ENCODE measurements around the gene PGBD5.

The PGBD5 gene

GRCh38 chr1:230463326-230463725, 37.2 kb upstream of the PGBD5 start:
- CTCF ChIA-PET: no interaction called here
- no peaks in the 10 kb centered on the region for H3K4me1 ChIP-seq (ENCODE audit: control extremely low read depth in 1 of 4, control insufficient read depth in 4 of 4, insufficient read depth in 4 of 4, low read length in 3 of 4)
- POLR2A ChIA-PET: no interaction called here
- no peaks in the 10 kb centered on the region for H3K9me3 ChIP-seq (ENCODE audit: control extremely low read depth in 1 of 5, control insufficient read depth in 4 of 5, insufficient read depth in 2 of 5, low read depth in 1 of 5, low read length in 4 of 5)
- no peak overlapping the region for H3K4me3 ChIP-seq (ENCODE audit: control insufficient read depth in 1 of 7, extremely low read depth in 1 of 7, insufficient read depth in 4 of 7, low read depth in 2 of 7, low read length in 6 of 7)
- no peak for DNase-seq
- peaks cover 0 to 15% (median 2%) of the 10 kb centered on the region in 5 experiments for H3K27me3 ChIP-seq (replicated peaks in 2 of 5; ENCODE audit: control insufficient read depth in 4 of 5, insufficient read depth in 5 of 5, low read length in 4 of 5)
- no peaks in the 10 kb centered on the region for H3K36me3 ChIP-seq (ENCODE audit: control insufficient read depth in 4 of 4, insufficient read depth in 4 of 4, low read length in 3 of 4)
- 80% methylated on average over 1 of the region's 2 CpGs for WGBS (ENCODE audit: insufficient coverage)
- no peak overlapping the region for H3K27ac ChIP-seq (ENCODE audit: insufficient read depth in 1 of 2, low read depth in 1 of 2, low read length in 2 of 2, poor library complexity in 1 of 2, severe bottlenecking in 2 of 2)

GRCh38 chr1:230459465-230459864, 33.3 kb upstream of the PGBD5 start:
- 94% methylated on average over 4 of the region's 5 CpGs for WGBS (ENCODE audit: insufficient coverage)
- no peaks in the 10 kb centered on the region for H3K4me1 ChIP-seq (ENCODE audit: control extremely low read depth in 1 of 4, control insufficient read depth in 4 of 4, insufficient read depth in 4 of 4, low read length in 3 of 4)
- H3K4me3 ChIP-seq (ENCODE audit: control insufficient read depth in 1 of 7, extremely low read depth in 1 of 7, insufficient read depth in 4 of 7, low read depth in 2 of 7, low read length in 6 of 7): no peak overlapping the region
- no peaks in the 10 kb centered on the region for H3K36me3 ChIP-seq (ENCODE audit: control insufficient read depth in 4 of 4, insufficient read depth in 4 of 4, low read length in 3 of 4)
- H3K27me3 ChIP-seq (replicated peaks in 2 of 5; ENCODE audit: control insufficient read depth in 4 of 5, insufficient read depth in 5 of 5, low read length in 4 of 5): peaks cover 0 to 16% (median 4%) of the 10 kb centered on the region in 5 experiments
- ChIA-PET CTCF (no interaction called here), POLR2A (no interaction called here)
- no peak for DNase-seq
- H3K9me3 ChIP-seq (ENCODE audit: control extremely low read depth in 1 of 5, control insufficient read depth in 4 of 5, insufficient read depth in 2 of 5, low read depth in 1 of 5, low read length in 4 of 5): no peaks in the 10 kb centered on the region
- no peak overlapping the region for H3K27ac ChIP-seq (ENCODE audit: insufficient read depth in 1 of 2, low read depth in 1 of 2, low read length in 2 of 2, poor library complexity in 1 of 2, severe bottlenecking in 2 of 2)

- DNase-seq: no peak
- no peak overlapping the region for H3K4me3 ChIP-seq (ENCODE audit: control insufficient read depth in 1 of 7, extremely low read depth in 1 of 7, insufficient read depth in 4 of 7, low read depth in 2 of 7, low read length in 6 of 7)
- no peaks in the 10 kb centered on the region for H3K9me3 ChIP-seq (ENCODE audit: control extremely low read depth in 1 of 5, control insufficient read depth in 4 of 5, insufficient read depth in 2 of 5, low read depth in 1 of 5, low read length in 4 of 5)
- 57% methylated on average over 1 of the region's 1 CpG for WGBS (ENCODE audit: insufficient coverage)
- H3K27me3 ChIP-seq (replicated peaks in 2 of 5; ENCODE audit: control insufficient read depth in 4 of 5, insufficient read depth in 5 of 5, low read length in 4 of 5): peaks cover 0 to 14% (median 6%) of the 10 kb centered on the region in 5 experiments
- no peak overlapping the region for H3K27ac ChIP-seq (ENCODE audit: insufficient read depth in 1 of 2, low read depth in 1 of 2, low read length in 2 of 2, poor library complexity in 1 of 2, severe bottlenecking in 2 of 2)
- no peaks in the 10 kb centered on the region for H3K36me3 ChIP-seq (ENCODE audit: control insufficient read depth in 4 of 4, insufficient read depth in 4 of 4, low read length in 3 of 4)
- H3K4me1 ChIP-seq (ENCODE audit: control extremely low read depth in 1 of 4, control insufficient read depth in 4 of 4, insufficient read depth in 4 of 4, low read length in 3 of 4): no peaks in the 10 kb centered on the region
- CTCF ChIA-PET: no interaction called here
- POLR2A ChIA-PET: no interaction called here
Observed at GRCh38 chr1:230458509-230458908, 32.4 kb upstream of the PGBD5 start.

- H3K9me3 ChIP-seq (ENCODE audit: control extremely low read depth in 1 of 5, control insufficient read depth in 4 of 5, insufficient read depth in 2 of 5, low read depth in 1 of 5, low read length in 4 of 5): no peaks in the 10 kb centered on the region
- no peak overlapping the region for H3K4me3 ChIP-seq (ENCODE audit: control insufficient read depth in 1 of 7, extremely low read depth in 1 of 7, insufficient read depth in 4 of 7, low read depth in 2 of 7, low read length in 6 of 7)
- H3K36me3 ChIP-seq (ENCODE audit: control insufficient read depth in 4 of 4, insufficient read depth in 4 of 4, low read length in 3 of 4): no peaks in the 10 kb centered on the region
- H3K27me3 ChIP-seq (replicated peaks in 2 of 5; ENCODE audit: control insufficient read depth in 4 of 5, insufficient read depth in 5 of 5, low read length in 4 of 5): peaks cover 0 to 10% (median 8%) of the 10 kb centered on the region in 5 experiments
- POLR2A ChIA-PET: no interaction called here
- DNase-seq: no peak
- CTCF ChIA-PET: no interaction called here
- WGBS (ENCODE audit: insufficient coverage): 76% methylated on average over 2 of the region's 9 CpGs
- no peaks in the 10 kb centered on the region for H3K4me1 ChIP-seq (ENCODE audit: control extremely low read depth in 1 of 4, control insufficient read depth in 4 of 4, insufficient read depth in 4 of 4, low read length in 3 of 4)
- H3K27ac ChIP-seq (ENCODE audit: insufficient read depth in 1 of 2, low read depth in 1 of 2, low read length in 2 of 2, poor library complexity in 1 of 2, severe bottlenecking in 2 of 2): no peak overlapping the region
Observed at GRCh38 chr1:230456478-230456877, 30.3 kb upstream of the PGBD5 start.

- CTCF ChIA-PET: no interaction called here
- H3K4me1 ChIP-seq (ENCODE audit: control extremely low read depth in 1 of 4, control insufficient read depth in 4 of 4, insufficient read depth in 4 of 4, low read length in 3 of 4): no peaks in the 10 kb centered on the region
- POLR2A ChIA-PET: no interaction called here
- H3K4me3 ChIP-seq (ENCODE audit: control insufficient read depth in 1 of 7, extremely low read depth in 1 of 7, insufficient read depth in 4 of 7, low read depth in 2 of 7, low read length in 6 of 7): no peak overlapping the region
- H3K27me3 ChIP-seq (replicated peaks in 2 of 5; ENCODE audit: control insufficient read depth in 4 of 5, insufficient read depth in 5 of 5, low read length in 4 of 5): peaks cover 0 to 10% (median 4%) of the 10 kb centered on the region in 5 experiments
- H3K9me3 ChIP-seq (ENCODE audit: control extremely low read depth in 1 of 5, control insufficient read depth in 4 of 5, insufficient read depth in 2 of 5, low read depth in 1 of 5, low read length in 4 of 5): no peaks in the 10 kb centered on the region
- no peak for DNase-seq
- no peaks in the 10 kb centered on the region for H3K36me3 ChIP-seq (ENCODE audit: control insufficient read depth in 4 of 4, insufficient read depth in 4 of 4, low read length in 3 of 4)
- H3K27ac ChIP-seq (ENCODE audit: insufficient read depth in 1 of 2, low read depth in 1 of 2, low read length in 2 of 2, poor library complexity in 1 of 2, severe bottlenecking in 2 of 2): no peak overlapping the region
- WGBS (ENCODE audit: insufficient coverage): 100% methylated on average over 1 of the region's 1 CpG
Observed at GRCh38 chr1:230455291-230455690, 29.2 kb upstream of the PGBD5 start.

GRCh38 chr1:230453377-230453776, 27.2 kb upstream of the PGBD5 start:
- no peak for DNase-seq
- no peak overlapping the region for H3K27ac ChIP-seq (ENCODE audit: insufficient read depth in 1 of 2, low read depth in 1 of 2, low read length in 2 of 2, poor library complexity in 1 of 2, severe bottlenecking in 2 of 2)
- CTCF ChIA-PET: no interaction called here
- WGBS (ENCODE audit: insufficient coverage): no CpG with 5 or more reads among the region's 2 CpGs
- no peaks in the 10 kb centered on the region for H3K4me1 ChIP-seq (ENCODE audit: control extremely low read depth in 1 of 4, control insufficient read depth in 4 of 4, insufficient read depth in 4 of 4, low read length in 3 of 4)
- H3K36me3 ChIP-seq (ENCODE audit: control insufficient read depth in 4 of 4, insufficient read depth in 4 of 4, low read length in 3 of 4): no peaks in the 10 kb centered on the region
- H3K9me3 ChIP-seq (ENCODE audit: control extremely low read depth in 1 of 5, control insufficient read depth in 4 of 5, insufficient read depth in 2 of 5, low read depth in 1 of 5, low read length in 4 of 5): no peaks in the 10 kb centered on the region
- POLR2A ChIA-PET: no interaction called here
- peaks cover 0 to 12% (median 2%) of the 10 kb centered on the region in 5 experiments for H3K27me3 ChIP-seq (replicated peaks in 2 of 5; ENCODE audit: control insufficient read depth in 4 of 5, insufficient read depth in 5 of 5, low read length in 4 of 5)
- H3K4me3 ChIP-seq (ENCODE audit: control insufficient read depth in 1 of 7, extremely low read depth in 1 of 7, insufficient read depth in 4 of 7, low read depth in 2 of 7, low read length in 6 of 7): no peak overlapping the region

GRCh38 chr1:230441183-230442029, 15.3 kb upstream of the PGBD5 start:
- DNase-seq: no peak
- WGBS (ENCODE audit: insufficient coverage): 76% methylated on average over 6 of the region's 10 CpGs
- CTCF ChIA-PET: no interaction called here
- Histone ChIP-seq H3K36me3 (ENCODE audit: control insufficient read depth in 4 of 4, insufficient read depth in 4 of 4, low read length in 3 of 4) (no peaks in the 10 kb centered on the region), H3K27ac (ENCODE audit: insufficient read depth in 1 of 2, low read depth in 1 of 2, low read length in 2 of 2, poor library complexity in 1 of 2, severe bottlenecking in 2 of 2) (no peak overlapping the region), H3K27me3 (replicated peaks in 2 of 5; ENCODE audit: control insufficient read depth in 4 of 5, insufficient read depth in 5 of 5, low read length in 4 of 5) (peaks cover 0 to 21% (median 7%) of the 10 kb centered on the region in 5 experiments), H3K9me3 (ENCODE audit: control extremely low read depth in 1 of 5, control insufficient read depth in 4 of 5, insufficient read depth in 2 of 5, low read depth in 1 of 5, low read length in 4 of 5) (peaks cover 0 to 5% (median 3%) of the 10 kb centered on the region in 5 experiments), H3K4me3 (ENCODE audit: control insufficient read depth in 1 of 7, extremely low read depth in 1 of 7, insufficient read depth in 4 of 7, low read depth in 2 of 7, low read length in 6 of 7) (no peak overlapping the region), H3K4me1 (ENCODE audit: control extremely low read depth in 1 of 4, control insufficient read depth in 4 of 4, insufficient read depth in 4 of 4, low read length in 3 of 4) (no peaks in the 10 kb centered on the region)
- POLR2A ChIA-PET: no interaction called here
